GM21723 (cell line): ENCODE measurements around the gene ALX3.
A peak's percentile ranks its signal among the peaks of the same experiment; 100 is the strongest.

Source experiments
- ATAC-seq: cut with Tn5 transposase; IDR thresholded peaks from one replicate; pipeline ENCODE4 v1.9.1; 2021; ENCODE audit warnings: mild to moderate bottlenecking, moderate library complexity; ENCODE audit not compliant: unreplicated experiment

ALX3 gene

GRCh38 chr1:110070671-110071242 is at the start of gene ALX3:
TSS of gene ALX3 (minus strand) at chr1:110070672. CDS start at chr1:110070612, 60 bp downstream.
- ATAC-seq: no peak

- no peak for ATAC-seq
These were observed 49.4 kb upstream of the ALX3 start for GRCh38 chr1:110119843-110120242.

GRCh38 chr1:110118636-110119396 is 48.3 kb upstream of the ALX3 start:
- ATAC-seq: no peak

- ATAC-seq: no peak
These were observed 44.3 kb upstream of the ALX3 start for GRCh38 chr1:110114784-110115183.

GRCh38 chr1:110114173-110114572 is 43.7 kb upstream of the ALX3 start:
- ATAC-seq: no peak

- no peak for ATAC-seq
These were observed 43.1 kb upstream of the ALX3 start for GRCh38 chr1:110113551-110113950.

- no peak for ATAC-seq
These were observed 42.2 kb upstream of the ALX3 start for GRCh38 chr1:110112656-110113055.

GRCh38 chr1:110112143-110112542 is 41.7 kb upstream of the ALX3 start, which contains the start of gene UBL4B:
TSS of gene UBL4B (plus strand) at chr1:110112443. CDS start at chr1:110112535, 92 bp downstream.
- no peak for ATAC-seq

GRCh38 chr1:110111081-110111480 is 40.6 kb upstream of the ALX3 start:
- ATAC-seq: no peak

- no peak for ATAC-seq
These were observed 37.5 kb upstream of the ALX3 start for GRCh38 chr1:110107867-110108469.

GRCh38 chr1:110106013-110106941 is 35.8 kb upstream of the ALX3 start:
- ATAC-seq: peak; percentile 63

GRCh38 chr1:110102081-110102480 is 31.6 kb upstream of the ALX3 start:
- no peak for ATAC-seq

GRCh38 chr1:110100335-110100734 is 29.9 kb upstream of the ALX3 start:
- no peak for ATAC-seq

GRCh38 chr1:110098222-110099026 is 28.0 kb upstream of the ALX3 start:
- ATAC-seq: no peak

- ATAC-seq: no peak
These were observed 27.2 kb upstream of the ALX3 start for GRCh38 chr1:110097507-110098221.

GRCh38 chr1:110094931-110095654 is 24.6 kb upstream of the ALX3 start:
- no peak for ATAC-seq

GRCh38 chr1:110092991-110093390 is 22.5 kb upstream of the ALX3 start:
- no peak for ATAC-seq

GRCh38 chr1:110091791-110092190 is 21.3 kb upstream of the ALX3 start:
- ATAC-seq: no peak

GRCh38 chr1:110091381-110091780 is 20.9 kb upstream of the ALX3 start:
- no peak for ATAC-seq
